ENCODE measurements around the gene REV1.

Gene REV1

DNA sequence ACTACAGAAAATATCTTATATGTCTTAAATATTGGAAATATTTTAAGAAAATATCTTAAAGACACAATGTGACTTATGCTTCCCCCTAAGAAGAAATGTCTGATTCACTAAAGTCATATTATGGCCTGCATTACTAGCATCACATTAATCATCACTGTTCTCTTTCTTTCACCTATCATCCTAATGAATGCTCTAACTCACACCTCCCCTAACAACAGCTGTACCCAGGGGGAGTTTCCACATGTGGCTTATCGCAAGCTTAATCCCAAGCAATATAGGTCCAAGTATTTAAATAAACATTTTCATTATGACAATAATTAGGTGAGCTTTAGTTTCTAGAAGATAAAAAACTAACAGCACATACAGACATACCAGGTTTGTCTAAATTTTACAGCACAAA is 39.6 kb downstream of the REV1 start:
- no peak for DNase-seq (ENCODE audit: low read depth in 2 of 2, low spot score in 1 of 2)

DNA sequence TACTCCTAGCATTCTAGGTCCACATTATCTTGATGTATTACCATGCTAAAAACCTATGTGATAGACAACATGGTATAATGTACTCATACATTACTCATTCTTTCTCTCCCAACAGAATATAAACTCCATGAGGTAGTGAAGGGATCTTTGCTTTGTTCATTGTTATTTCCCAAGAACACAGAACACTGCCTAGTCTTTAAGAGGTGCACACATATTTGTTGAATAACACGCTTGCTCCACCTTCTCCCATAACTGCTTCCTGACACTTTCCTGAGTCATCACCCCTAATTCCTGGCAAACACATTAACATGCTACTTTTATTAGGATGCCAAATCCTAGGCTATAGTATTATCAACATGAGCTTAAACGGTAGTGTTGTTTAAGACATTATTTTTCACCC is 41.3 kb downstream of the REV1 start:
- no peak for DNase-seq (ENCODE audit: low read depth in 2 of 2, low spot score in 1 of 2)

DNA sequence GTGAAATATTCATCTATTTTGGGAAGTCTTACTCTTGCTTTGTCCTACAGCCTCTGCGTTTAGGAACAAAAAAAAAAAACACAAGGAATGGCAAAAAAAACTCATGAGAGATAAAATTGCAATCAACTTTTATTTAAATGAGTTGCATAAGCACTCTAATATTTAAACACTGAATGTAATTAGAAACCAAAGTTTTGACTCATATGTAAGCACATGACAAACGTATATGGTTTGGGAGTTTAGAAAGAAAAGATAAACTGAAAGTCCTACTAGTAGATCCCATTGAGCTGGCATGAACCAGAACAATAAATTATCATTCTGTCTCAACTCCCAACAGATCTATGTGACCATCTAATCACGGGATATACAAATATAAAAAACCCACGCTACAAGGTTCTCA is 44.8 kb downstream of the REV1 start:
- DNase-seq (ENCODE audit: low read depth in 2 of 2, low spot score in 1 of 2), result no peak

DNA sequence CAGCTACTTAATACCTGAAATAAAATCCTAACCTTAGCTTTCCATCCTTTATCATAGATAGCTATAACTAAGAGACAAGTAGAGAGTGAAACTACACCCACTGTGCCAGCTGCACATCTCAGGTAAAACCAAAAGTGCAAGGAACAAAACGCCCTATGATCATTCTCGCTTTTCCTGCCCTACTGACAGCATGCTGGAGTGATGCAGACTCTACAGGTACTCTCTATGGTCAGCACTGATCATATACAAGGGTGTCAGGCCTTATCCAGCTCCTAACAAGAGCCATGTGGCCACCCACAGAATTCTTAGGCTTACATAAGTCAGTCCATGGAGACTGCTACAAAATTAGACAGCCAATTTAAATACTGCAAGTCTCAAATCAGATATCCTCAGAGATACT is 45.6 kb downstream of the REV1 start:
- no peak for DNase-seq (ENCODE audit: low read depth in 2 of 2, low spot score in 1 of 2)

DNA sequence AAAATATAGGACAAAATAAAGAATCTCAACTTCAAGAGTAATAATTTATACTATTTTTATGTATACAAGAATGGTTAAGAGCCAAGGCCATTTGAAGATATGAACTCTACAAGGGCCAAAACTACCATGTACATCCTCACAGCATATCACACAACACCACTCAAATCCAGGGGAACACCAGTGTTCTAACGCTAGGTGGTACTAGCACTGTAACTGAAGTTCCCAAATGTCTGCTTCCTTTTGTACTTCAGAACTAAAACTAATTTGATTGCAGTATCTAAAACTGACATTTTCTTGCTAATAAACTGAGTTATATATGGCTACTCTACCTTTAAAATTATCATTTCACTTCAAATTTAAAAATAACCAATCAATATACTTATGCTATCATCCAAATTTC is 47.0 kb downstream of the REV1 start:
- no peak for DNase-seq (ENCODE audit: low read depth in 2 of 2, low spot score in 1 of 2)

DNA sequence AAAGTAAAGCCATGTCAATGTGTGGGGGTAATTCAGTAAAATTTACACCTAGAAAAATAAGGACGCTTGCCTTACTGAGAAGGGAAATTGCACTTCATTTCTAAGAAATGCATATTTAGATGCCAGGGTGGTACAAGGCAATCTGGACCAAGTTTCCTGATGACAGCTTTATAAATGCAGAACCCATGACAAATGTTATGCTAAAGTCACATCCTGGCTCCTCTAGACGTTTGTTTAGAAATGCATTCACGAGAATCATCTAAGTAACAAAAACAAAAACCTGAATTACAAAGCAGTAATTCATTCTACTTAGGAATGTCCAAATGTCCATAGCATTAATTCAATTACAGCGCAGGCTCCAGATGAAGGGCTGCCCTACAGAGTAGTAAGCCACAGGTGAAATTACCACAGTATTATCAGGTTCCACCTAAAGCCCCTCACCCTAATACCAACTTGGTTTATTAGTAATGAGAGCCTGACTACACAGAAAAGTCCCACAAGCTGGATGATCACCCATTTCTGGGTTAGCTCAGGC is 49.8 kb downstream of the REV1 start:
- no peak for DNase-seq (ENCODE audit: low read depth in 2 of 2, low spot score in 1 of 2)

DNA sequence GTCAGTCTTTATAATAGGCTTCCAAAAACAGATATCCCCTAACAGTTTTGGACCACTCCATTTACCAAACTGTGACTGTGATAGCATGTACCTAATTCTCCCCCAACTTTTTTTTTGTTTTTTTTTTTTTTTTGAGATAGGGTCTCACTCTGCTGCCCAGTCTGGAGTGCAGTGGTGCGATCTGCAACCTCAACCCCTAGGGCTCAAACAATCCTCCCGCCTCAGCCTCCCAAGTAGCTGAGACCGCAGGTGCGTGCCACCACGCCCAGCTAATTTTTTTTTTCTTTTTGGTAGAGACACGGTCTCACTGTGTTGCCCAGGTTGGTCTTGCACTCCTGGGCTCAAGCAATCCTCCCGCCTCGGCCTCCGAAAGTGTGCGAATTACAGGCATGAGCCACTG is 52.9 kb downstream of the REV1 start:
- DNase-seq (ENCODE audit: low read depth in 2 of 2, low spot score in 1 of 2), result no peak

DNA sequence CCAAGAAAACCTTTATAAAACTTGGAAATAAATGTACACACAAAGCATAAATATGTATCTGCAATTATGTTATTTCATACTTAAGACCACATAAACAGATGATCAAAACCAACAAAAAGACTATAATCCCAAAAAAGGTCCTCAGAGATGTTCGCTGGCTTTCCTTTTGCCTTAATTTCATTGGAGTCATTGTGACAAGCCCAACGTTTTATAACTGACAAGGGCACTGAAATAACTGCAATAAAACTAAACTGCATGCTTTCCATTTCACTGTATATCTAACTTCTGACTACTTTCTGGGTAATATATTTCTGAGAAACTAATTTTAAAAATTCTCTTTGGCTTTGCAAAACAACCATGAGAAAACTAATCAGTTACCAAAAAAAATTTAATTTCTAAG is 56.5 kb downstream of the REV1 start:
- no peak for DNase-seq (ENCODE audit: low read depth in 2 of 2, low spot score in 1 of 2)

DNA sequence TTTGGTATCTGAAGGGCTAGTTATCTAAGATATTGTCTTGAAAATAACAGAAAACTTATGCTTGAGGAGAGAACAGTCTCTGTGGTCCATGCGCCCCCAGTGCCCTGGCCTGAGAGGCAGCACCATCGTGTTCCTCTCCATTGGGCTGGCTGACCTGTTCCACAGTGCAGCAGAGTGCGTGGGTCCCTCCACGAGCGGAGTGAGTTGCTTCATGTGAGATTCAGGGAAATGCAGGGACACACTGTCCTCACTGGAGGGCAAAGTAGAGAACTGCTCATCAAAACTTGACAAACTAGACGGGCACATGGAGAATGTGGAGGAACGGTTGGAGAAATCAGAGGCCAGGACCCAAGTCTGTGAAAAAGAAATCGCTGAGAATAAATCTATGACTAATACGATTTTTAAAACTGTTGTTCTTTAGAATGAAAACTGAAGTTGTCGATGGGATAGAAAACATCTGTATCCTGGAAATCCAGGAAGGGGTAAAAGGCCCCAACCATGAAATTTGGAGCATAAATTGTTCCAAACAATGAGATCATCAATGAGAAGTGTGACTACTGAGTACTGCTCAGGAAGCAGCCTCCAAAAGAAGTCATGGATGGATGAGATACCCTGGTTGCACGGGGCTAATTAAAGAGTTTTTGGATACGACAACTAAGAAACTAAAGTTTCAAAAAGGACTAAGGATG is 58.1 kb downstream of the REV1 start:
- no peak for DNase-seq (ENCODE audit: low read depth in 2 of 2, low spot score in 1 of 2)

DNA sequence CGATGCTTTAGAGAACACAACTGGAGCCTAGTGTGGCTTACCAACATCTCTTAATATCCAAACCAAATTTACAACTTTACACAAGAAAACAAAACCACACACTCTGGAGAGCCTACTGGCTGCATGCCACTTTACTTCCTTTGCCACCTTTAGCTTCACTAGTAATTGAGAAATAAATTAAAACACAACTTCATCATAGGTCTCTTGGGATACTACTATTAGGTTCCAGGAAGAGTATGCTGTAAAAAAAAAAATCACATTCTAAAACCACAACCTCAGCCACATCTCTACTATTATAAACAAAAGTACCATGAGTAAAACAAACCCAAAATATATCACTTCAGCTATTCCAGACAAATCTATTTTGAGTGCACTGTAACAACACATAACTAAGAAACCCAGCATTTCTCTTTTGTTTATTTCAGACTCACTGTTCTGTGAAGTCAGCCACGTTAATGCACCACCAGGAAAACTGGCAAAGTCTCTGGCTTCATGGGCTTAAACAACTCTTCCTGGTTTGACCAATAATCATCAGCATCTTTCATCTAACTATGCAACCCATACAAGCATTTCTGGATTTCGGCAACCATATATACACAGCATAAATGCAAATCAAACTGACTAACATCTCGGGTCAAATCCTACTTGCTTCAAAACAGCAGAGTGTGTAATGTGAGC is 59.1 kb downstream of the REV1 start:
- DNase-seq (ENCODE audit: low read depth in 2 of 2, low spot score in 1 of 2), result no peak

DNA sequence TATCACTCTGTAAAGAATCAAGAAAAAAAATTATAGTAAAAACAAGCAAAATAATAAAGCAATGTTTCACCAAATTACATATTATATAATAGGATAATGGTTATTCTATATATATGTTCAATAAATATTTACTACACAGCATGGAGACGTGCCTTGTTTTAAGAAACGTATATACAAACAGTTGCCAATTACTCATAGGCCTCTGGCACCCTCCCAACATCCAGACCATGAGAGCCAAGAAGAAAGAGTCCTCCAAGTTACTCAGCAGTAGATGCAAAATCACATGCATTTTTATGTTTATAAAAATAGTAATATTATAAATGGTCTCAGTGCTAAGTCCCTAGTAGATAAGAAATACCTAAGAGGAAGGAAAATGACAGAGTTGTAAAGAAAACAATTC is 64.8 kb downstream of the REV1 start:
- no peak for DNase-seq (ENCODE audit: low read depth in 2 of 2, low spot score in 1 of 2)

DNA sequence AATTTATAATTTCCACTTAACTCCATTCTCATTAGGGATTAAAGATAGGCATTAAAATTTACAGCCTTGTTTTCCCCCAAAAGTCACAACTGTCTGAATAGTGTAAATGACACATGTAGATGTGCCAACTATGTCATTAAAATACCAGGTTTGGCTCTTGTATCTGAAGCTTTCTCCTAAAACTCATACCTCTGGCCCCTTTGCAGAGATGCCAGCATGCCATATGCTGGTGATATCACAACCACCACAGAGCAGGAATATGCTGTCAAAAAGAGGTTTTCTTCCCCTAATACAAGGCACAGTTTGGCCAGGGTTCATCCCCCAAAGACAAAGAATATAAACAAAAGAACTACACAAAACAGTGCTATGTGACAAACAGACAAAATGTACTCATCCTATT is 65.4 kb downstream of the REV1 start:
- DNase-seq (ENCODE audit: low read depth in 2 of 2, low spot score in 1 of 2), result no peak

DNA sequence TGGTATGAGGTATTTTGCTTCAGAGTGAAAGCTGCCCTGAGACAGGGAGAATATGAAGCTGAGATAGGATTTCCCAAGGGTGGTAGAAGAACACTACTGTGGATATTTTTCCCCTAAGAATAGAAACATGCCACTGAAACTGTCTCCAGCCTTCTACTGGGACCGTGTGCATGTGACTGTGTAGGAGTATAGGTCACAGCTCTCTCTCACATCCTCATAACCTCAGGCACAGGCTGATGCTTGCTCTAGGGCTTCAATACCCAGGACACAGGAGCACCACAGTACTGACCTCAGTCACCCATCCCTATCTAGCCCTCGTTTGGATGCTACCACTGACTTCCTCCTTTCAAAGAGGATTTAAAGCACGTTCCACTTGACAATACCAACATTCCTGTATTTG is 67.2 kb downstream of the REV1 start:
- DNase-seq (ENCODE audit: low read depth in 2 of 2, low spot score in 1 of 2), result no peak

DNA sequence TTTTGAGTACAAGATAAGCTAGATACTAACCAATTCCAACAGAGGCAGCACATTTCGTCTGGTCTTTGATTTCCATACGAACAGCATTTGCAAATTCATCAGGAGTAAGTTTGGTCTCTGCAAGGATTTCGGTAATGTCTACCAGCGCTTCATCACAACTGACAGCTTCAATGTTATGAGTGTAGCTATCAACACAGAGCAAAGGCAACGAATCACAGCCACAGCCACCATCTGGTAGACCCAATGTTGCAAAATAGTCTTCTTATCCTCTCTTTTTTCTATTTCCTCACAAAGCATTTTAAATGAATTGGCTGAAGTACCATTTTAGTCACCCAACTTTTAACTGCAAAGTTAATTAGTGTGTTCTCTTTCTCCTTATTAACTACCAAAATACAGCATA is 68.3 kb downstream of the REV1 start:
- DNase-seq (ENCODE audit: low read depth in 2 of 2, low spot score in 1 of 2), result no peak

DNA sequence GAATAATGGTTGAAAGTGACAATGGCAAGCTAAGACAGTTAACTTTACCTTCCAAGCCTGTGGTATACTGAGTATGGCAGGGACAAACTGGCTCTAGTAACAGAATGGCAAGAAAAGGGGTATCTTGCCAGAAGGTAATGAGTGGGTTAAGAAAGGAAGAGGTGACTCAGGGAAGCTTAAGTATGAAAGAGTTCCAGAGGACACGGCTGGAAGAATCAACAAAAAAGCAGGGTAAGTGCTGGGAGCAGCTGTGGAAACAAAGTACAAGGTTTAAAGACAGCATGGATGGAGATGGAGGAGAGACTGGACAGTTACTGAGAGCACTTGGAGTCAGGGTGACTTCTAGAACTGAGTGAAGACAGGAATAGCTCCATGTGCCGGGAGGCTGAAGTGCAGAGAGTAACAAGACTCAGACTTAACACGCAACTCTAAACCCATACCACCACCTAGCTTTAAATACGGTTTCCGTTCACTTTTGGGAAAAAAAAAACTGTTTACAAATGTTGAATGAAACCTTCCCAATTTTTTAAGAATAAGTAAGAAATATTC is 69.0 kb downstream of the REV1 start:
- DNase-seq (ENCODE audit: low read depth in 2 of 2, low spot score in 1 of 2), result no peak

DNA sequence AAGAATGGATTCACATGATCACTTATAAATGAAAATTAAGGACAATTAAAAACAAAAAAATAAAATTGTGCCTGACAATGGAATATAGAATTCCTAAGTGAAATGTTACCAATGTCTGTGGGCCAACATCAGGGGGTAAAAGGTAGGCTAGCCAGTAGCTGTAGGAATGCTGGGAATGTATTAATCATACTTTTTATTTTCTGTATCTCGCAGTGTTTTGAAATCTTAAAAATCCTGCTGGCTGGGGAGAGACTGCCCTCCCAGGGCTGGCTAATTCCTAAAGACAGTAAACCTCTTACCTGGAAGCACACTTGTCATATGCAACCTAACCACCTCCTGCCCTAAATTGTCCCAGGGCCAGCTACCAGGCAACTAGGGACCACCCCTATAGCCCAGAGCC is 69.8 kb downstream of the REV1 start:
- DNase-seq (ENCODE audit: low read depth in 2 of 2, low spot score in 1 of 2), result no peak

DNA sequence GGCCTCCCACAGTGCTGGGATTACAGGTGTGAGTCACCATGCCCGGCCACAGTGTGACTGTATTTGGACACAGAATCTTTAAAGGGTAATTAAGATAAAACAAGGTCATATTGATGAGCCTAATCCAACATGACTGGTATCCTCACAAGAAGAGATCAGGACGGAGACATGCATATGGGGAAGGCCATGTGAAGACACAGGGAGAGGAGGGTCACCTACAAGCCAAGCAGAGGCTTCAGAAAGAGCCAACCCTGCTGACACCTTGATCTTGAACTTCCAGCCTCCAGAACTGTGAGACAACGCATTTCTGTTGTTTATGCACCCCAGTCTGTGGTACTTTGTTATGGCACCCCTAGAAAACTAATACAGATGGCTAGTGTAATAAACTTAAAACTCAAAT is 72.4 kb downstream of the REV1 start:
- DNase-seq (ENCODE audit: low read depth in 2 of 2, low spot score in 1 of 2), result no peak

DNA sequence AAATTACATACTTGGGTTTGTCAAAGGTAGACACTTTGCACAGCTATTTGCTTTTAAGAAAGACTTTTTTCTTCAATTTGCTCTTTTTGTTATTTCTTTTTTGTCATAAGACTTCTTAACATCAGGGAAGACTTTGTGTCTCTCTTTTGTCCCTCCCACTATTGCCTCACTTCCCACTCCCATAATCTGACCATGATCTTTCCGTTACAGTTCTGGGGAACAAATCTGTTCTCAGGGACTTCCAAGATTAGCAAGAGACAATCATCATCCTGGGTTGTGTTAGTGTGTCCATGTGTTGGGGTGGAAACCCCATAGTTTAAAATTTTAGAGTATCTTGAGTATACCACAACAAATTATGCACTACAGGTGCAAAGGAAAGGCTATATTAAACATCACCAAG is 75.3 kb downstream of the REV1 start:
- DNase-seq (ENCODE audit: low read depth in 2 of 2, low spot score in 1 of 2), result no peak

DNA sequence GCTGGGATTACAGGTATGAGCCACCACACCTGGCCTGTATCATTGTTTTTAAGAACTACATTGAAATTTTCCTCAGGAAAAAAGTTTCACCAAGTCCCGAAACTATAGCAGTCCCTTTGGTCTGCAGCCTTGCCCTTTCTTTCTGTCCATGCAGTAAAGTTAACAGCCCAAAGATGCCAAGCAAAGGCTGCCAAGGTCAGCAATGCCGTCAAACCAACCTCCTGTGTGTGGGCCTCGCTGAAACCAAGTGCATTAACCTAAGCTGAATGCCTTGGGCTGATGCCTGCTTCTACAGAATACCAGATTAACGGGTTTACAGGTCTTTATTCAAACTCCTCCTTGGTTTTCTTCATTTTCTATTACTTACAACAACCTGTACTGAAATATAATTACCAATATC is 79.5 kb downstream of the REV1 start:
- DNase-seq (ENCODE audit: low read depth in 2 of 2, low spot score in 1 of 2), result no peak

DNA sequence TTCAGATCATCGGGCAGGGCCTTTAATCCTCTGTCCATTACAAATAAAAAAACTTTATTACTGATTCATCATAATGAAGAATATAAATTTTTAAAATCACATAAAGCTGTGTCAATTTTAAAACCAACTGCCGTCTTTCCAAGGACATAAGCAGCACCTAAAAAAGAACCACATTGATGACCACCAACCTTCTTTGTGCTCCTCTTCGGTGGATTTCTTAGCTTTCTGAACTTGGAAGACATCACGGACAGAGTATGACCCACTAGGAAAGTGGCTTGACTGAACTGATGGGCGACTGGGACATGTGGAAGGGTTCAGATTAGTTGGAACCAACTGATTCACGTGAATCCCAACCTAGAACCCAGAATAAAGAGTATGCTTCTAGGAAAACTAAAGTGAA is 83.7 kb downstream of the REV1 start:
- DNase-seq (ENCODE audit: low read depth in 2 of 2, low spot score in 1 of 2), result no peak

DNA sequence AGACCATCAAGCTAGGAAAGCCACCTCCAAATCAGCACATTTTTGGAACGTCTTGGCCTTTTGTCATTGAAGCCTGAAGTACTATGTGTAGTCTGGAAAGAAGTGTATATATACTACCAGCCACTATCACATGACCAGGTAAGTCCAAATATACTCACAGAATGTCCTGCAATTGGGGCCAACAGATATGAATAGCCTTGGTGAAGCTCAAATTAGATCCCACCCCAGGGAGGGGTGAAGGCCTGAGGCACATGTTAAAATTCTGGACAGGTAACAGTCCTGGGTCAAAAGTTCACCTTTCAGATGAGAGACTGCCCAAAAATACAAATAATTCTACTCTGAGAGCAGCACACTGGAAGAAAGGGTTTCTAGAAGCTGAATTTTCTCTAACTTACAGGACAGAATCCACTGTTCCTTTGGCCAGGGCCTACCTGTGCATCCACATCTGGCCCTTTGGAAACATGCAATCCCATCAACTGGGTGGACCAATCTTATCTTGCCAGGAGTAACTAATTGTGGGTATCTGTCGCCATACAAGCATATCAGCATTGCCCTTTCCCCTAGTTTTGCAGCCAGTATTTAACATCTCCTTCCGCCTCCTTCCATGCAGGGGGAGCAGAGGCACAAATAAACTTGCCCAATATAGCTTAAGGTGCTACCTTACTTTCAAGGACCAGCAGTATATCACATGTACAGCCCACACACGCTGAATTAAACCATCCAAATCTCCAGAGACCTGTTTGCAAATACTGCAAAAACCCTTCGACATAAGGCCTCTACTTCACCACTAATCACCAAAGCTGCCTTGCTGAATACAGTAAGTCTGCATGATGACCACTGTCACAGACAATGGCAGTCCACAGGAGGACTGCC is 84.8 kb downstream of the REV1 start:
- DNase-seq (ENCODE audit: low read depth in 2 of 2, low spot score in 1 of 2), result no peak

Data from stimulated activated CD8-positive, alpha-beta memory T cell treated with anti-CD3 and anti-CD28 coated beads, Interleukin-4, amount 100 ng/mL, for 4 hours (primary cell).